GM12872 (cell line): ENCODE data around the gene CCDC40.

Experiments used
- TF ChIP-seq, protein P1 (sequence below): IDR thresholded peaks from 3 replicates; pipeline ENCODE4 v1.5.1; 2011; ENCODE audit warnings: low read depth, mild to moderate bottlenecking, low read length, moderate library complexity; ENCODE audit not compliant: insufficient read depth

CCDC40 gene

DNA sequence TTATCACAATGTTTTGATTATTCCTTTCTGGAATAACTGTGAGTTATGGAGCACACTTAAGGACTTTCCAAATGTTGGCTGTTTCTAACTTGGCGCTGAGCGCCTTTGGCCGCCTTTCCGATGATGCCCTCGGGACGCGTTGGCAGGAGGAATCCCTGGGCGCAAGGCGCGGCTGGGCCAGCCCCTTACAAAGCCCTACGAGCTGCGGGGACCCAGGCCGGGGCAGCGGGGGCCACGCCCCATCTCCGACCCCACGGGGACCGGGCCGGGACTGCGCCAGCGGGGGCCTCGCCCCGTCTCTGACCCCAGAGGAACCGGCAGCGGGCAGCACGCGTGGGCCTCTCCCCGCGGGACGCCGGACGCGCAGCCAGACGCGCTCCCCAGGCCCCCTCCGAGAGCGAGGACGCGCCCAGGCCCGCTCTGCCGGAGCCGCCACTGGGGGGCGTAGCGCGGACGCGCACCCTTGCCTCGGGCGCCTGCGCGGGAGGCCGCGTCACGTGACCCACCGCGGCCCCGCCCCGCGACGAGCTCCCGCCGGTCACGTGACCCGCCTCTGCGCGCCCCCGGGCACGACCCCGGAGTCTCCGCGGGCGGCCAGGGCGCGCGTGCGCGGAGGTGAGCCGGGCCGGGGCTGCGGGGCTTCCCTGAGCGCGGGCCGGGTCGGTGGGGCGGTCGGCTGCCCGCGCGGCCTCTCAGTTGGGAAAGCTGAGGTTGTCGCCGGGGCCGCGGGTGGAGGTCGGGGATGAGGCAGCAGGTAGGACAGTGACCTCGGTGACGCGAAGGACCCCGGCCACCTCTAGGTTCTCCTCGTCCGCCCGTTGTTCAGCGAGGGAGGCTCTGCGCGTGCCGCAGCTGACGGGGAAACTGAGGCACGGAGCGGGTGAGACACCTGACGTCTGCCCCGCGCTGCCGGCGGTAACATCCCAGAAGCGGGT, 64.8 kb downstream of the CCDC40 start, which contains the start of gene GAA:
GAA (plus strand) TSS at position 571 of the 935 bp plus-strand sequence. CDS start 3,006 bp downstream, outside the sequence.
- TF ChIP-seq, protein P1, sequence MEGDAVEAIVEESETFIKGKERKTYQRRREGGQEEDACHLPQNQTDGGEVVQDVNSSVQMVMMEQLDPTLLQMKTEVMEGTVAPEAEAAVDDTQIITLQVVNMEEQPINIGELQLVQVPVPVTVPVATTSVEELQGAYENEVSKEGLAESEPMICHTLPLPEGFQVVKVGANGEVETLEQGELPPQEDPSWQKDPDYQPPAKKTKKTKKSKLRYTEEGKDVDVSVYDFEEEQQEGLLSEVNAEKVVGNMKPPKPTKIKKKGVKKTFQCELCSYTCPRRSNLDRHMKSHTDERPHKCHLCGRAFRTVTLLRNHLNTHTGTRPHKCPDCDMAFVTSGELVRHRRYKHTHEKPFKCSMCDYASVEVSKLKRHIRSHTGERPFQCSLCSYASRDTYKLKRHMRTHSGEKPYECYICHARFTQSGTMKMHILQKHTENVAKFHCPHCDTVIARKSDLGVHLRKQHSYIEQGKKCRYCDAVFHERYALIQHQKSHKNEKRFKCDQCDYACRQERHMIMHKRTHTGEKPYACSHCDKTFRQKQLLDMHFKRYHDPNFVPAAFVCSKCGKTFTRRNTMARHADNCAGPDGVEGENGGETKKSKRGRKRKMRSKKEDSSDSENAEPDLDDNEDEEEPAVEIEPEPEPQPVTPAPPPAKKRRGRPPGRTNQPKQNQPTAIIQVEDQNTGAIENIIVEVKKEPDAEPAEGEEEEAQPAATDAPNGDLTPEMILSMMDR = peak; percentile 77

GRCh38 chr17:80101946-80102663, 65.7 kb downstream of the CCDC40 start:
- TF ChIP-seq, protein P1 = no peak

DNA sequence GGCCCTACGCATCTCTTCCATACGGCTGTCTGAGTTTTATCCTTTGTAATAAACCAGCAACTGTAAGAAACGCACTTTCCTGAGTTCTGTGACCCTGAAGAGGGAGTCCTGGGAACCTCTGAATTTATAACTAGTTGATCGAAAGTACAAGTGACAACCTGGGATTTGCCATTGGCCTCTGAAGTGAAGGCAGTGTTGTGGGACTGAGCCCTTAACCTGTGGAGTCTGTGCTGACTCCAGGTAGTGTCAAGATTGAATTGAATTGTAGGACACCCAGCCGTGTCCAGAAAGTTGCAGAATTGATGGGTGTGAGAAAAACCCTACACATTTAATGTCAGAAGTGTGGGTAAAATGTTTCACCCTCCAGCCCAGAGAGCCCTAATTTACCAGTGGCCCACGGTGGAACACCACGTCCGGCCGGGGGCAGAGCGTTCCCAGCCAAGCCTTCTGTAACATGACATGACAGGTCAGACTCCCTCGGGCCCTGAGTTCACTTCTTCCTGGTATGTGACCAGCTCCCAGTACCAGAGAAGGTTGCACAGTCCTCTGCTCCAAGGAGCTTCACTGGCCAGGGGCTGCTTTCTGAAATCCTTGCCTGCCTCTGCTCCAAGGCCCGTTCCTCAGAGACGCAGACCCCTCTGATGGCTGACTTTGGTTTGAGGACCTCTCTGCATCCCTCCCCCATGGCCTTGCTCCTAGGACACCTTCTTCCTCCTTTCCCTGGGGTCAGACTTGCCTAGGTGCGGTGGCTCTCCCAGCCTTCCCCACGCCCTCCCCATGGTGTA, 66.4 kb downstream of the CCDC40 start:
- TF ChIP-seq, protein P1 = no peak

GRCh38 chr17:80103449-80104085, 67.1 kb downstream of the CCDC40 start:
- TF ChIP-seq, protein P1 = no peak

- TF ChIP-seq, protein P1 = no peak
Measured at GRCh38 chr17:80104321-80104955, 68.0 kb downstream of the CCDC40 start.

GRCh38 chr17:80104956-80105375, 68.5 kb downstream of the CCDC40 start:
- TF ChIP-seq, protein P1 = no peak
